Activated T-helper 1 cell treated with Interleukin-2 at 50 U/mL for 16 hours (primary cell): Measurements from ENCODE around the gene SIAE.

ENCODE experiments used
- DNase-seq: peaks from one replicate; pipeline ENCODE4 v3.0.0-alpha.2; 2020; ENCODE audit warnings: low read depth

The SIAE gene

GRCh38 chr11:124662106-124662505 is 11.4 kb downstream of the SIAE start:
- no peak for DNase-seq

- DNase-seq = no peak
Measured at GRCh38 chr11:124661553-124661952, 12.0 kb downstream of the SIAE start.

GRCh38 chr11:124658986-124659385 is 14.6 kb downstream of the SIAE start:
- no peak for DNase-seq

- DNase-seq = no peak
Measured at GRCh38 chr11:124658501-124658900, 15.0 kb downstream of the SIAE start.

GRCh38 chr11:124657904-124658303 is 15.6 kb downstream of the SIAE start:
- DNase-seq = no peak

GRCh38 chr11:124656774-124657630 is 16.5 kb downstream of the SIAE start:
- no peak for DNase-seq

- DNase-seq = no peak
Measured at GRCh38 chr11:124648610-124649009, 24.9 kb downstream of the SIAE start.

- no peak for DNase-seq
Measured at GRCh38 chr11:124646148-124646547, 27.4 kb downstream of the SIAE start.

GRCh38 chr11:124644426-124645280 is 28.9 kb downstream of the SIAE start:
- DNase-seq = no peak

- no peak for DNase-seq
Measured at GRCh38 chr11:124643605-124644425, 29.7 kb downstream of the SIAE start.

GRCh38 chr11:124643042-124643604 is 30.4 kb downstream of the SIAE start:
- DNase-seq = no peak

- DNase-seq = no peak
Measured at GRCh38 chr11:124642628-124643027, 30.9 kb downstream of the SIAE start.

GRCh38 chr11:124640666-124641065 is 32.9 kb downstream of the SIAE start:
- no peak for DNase-seq

- no peak for DNase-seq
Measured at GRCh38 chr11:124639186-124639585, 34.4 kb downstream of the SIAE start.

GRCh38 chr11:124638500-124638899 is 35.0 kb downstream of the SIAE start:
- no peak for DNase-seq

- DNase-seq = no peak
Measured at GRCh38 chr11:124635932-124636331, 37.6 kb downstream of the SIAE start.

GRCh38 chr11:124633355-124633754 is 40.2 kb downstream of the SIAE start:
- DNase-seq = no peak

GRCh38 chr11:124629961-124630360 is 43.6 kb downstream of the SIAE start:
- DNase-seq = no peak

GRCh38 chr11:124627546-124627945 is 46.0 kb downstream of the SIAE start:
- no peak for DNase-seq

GRCh38 chr11:124625504-124626168 is 47.9 kb downstream of the SIAE start:
- no peak for DNase-seq

- no peak for DNase-seq
Measured at GRCh38 chr11:124623861-124624525, 49.5 kb downstream of the SIAE start.
